ENCODE results near the gene PAX5. TPM values are rescaled to one million over a fixed set of nuclear protein-coding genes. Genes with fewer than 3 reads are reported as not detected.
A peak's percentile ranks its signal among the peaks of the same experiment; 100 is the strongest.
"Not testable (repeated sequence)": the region's sequence is repeated elsewhere in the genome, so short reads cannot be mapped to it uniquely, and the experiment has no call there.

Gene PAX5
- total RNA-seq, 2 experiments from 2014 or later = 62.5 to 141 TPM

DNA sequence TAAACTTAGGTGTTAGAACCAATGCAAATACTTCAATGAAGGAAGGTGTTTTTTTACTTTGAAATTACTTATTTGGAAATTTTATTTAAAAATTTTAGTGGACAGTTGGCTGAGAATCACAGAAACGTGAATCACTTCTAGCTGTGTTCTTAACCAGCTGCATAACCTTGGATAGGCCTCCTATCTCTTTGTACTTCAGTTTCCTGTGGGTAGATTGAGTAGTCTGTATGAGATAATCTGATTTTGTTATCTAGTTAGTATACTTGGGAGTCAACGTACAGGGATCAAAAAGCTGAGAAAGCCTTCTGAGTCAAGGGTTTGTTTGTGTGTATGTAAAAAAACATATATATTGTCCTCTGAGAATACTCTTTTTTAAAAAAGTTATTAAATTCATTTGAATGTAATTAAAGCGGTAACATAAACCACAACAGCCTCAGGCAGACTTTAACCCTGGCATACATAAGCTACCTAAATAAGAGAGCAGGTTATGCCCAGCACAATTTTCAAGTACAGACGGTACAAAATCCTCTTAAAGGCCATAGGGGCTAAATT lies 48.2 kb upstream of the PAX5 start:
- Histone ChIP-seq H3K4me2 (ENCODE audit: low read length) (peak overlapping the region; percentile 84), H3K79me2 (ENCODE audit: insufficient read depth, low read depth, low read length) (peaks cover 94% of the 10 kb centered on the region), H3K9me3 (ENCODE audit: low read length) (no peaks in the 10 kb centered on the region), H3K27ac (ENCODE audit: low read depth, low read length, poor library complexity, severe bottlenecking) (peak overlapping the region; percentile 70), H3K4me1 (ENCODE audit: insufficient read depth, low read length, poor library complexity, severe bottlenecking) (peaks cover 65% of the 10 kb centered on the region), H2AFZ (ENCODE audit: low read length) (no peak overlapping the region), H4K20me1 (ENCODE audit: insufficient read depth, low read length) (peaks cover 39% of the 10 kb centered on the region), H3K9me2 (ENCODE audit: insufficient read depth, low read length) (no peaks in the 10 kb centered on the region), H3K4me3 (ENCODE audit: low read depth, low read length, poor library complexity, severe bottlenecking) (peak overlapping the region; percentile 90), H3K36me3 (ENCODE audit: insufficient read depth, low read length) (peaks cover 64% of the 10 kb centered on the region)
- DNase-seq (ENCODE audit: low spot score) = peak; percentile 63
- intact Hi-C loops (cut with micrococcal nuclease; ENCODE audit: unreplicated experiment) = loop anchor here (2.0 to 5.0 kb wide), 3 partner anchors 60 to 325 kb away; no protein-coding TSS in a partner anchor
- POLR2A ChIA-PET = interaction anchor here (0.6 to 10.3 kb wide), 21 partner anchors 13 to 325 kb away, joined by 3 to 119 read pairs (median 4); partner anchors contain the start of gene PAX5
- BruUV-seq (replicated peaks) = no TSS peak
- CTCF ChIA-PET (ENCODE audit: unreplicated experiment) = interaction anchor here (0.6 to 1.2 kb wide), 2 partner anchors 45 to 55 kb away, joined by 5 to 16 read pairs; no protein-coding TSS in a partner anchor
- no peak for TF ChIP-seq EZH2phosphoT487 (IDR thresholded peaks at IDR 0.05; ENCODE audit: borderline replicate concordance, low read depth, low read length)
- TF ChIP-seq, protein P1, sequence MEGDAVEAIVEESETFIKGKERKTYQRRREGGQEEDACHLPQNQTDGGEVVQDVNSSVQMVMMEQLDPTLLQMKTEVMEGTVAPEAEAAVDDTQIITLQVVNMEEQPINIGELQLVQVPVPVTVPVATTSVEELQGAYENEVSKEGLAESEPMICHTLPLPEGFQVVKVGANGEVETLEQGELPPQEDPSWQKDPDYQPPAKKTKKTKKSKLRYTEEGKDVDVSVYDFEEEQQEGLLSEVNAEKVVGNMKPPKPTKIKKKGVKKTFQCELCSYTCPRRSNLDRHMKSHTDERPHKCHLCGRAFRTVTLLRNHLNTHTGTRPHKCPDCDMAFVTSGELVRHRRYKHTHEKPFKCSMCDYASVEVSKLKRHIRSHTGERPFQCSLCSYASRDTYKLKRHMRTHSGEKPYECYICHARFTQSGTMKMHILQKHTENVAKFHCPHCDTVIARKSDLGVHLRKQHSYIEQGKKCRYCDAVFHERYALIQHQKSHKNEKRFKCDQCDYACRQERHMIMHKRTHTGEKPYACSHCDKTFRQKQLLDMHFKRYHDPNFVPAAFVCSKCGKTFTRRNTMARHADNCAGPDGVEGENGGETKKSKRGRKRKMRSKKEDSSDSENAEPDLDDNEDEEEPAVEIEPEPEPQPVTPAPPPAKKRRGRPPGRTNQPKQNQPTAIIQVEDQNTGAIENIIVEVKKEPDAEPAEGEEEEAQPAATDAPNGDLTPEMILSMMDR (conservative IDR thresholded peaks at IDR 0.05; ENCODE audit: low read length) = no peak

DNA sequence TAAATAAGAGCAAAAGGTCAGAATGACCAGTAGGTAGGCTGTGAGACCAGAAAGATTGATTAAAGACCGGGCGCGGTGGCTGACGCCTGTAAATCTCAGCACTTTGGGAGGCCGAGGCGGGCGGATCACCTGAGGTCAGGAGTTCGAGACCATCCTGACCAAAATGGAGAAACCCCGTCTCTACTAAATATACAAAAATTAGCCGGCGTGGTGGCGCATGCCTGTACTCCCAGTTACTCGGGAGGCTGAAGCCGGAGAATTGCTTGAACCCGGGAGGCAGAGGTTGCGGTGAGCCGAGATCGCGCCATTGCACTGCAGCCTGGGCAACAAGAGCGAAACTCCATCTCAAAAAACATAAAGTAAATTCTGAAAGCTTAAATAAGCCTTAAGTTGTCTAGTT lies 47.4 kb upstream of the PAX5 start:
- DNase-seq (ENCODE audit: low spot score) = not testable (repeated sequence)
- H4K20me1 ChIP-seq (ENCODE audit: insufficient read depth, low read length) = peaks cover 34% of the 10 kb centered on the region

DNA sequence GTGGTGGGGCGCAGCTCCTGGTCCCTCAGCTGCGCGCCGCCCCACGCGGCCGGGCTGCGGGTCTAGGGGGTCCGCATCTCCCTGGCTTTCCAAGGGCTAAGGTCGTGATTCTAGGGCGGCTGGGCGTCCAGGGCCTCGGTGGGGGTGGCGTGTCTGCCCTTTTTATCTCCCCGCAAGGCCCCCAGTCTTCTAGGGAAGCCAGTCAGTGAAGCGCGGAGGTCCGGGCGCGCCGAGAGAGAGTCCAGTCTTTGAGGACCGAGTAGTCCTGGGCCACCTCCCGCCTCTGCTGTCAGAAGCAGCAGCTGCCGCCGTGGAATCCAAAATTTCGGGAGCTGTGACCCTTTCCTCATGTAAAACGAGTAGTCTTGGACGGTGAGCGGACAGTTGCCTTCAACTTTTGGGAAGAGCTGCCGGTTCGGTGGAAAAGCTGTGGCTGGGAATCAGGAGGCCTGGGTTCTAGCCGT lies 46.1 kb upstream of the PAX5 start:
- Histone ChIP-seq H3K27ac (ENCODE audit: low read depth, low read length, poor library complexity, severe bottlenecking) (peak overlapping the region; percentile 70), H3K36me3 (ENCODE audit: insufficient read depth, low read length) (peaks cover 43% of the 10 kb centered on the region), H3K79me2 (ENCODE audit: insufficient read depth, low read depth, low read length) (peaks cover 73% of the 10 kb centered on the region), H3K4me3 (ENCODE audit: low read depth, low read length, poor library complexity, severe bottlenecking) (peak overlapping the region; percentile 90), H4K20me1 (ENCODE audit: insufficient read depth, low read length) (peaks cover 21% of the 10 kb centered on the region; the same call in 1 of the 2 replicates), H3K4me2 (ENCODE audit: low read length) (peak overlapping the region; percentile 84), H3K4me1 (ENCODE audit: insufficient read depth, low read length, poor library complexity, severe bottlenecking) (peaks cover 66% of the 10 kb centered on the region)
- BruUV-seq (replicated peaks); H3K9me3 ChIP-seq (ENCODE audit: low read length); DNase-seq (ENCODE audit: low spot score); H2AFZ ChIP-seq (ENCODE audit: low read length); H3K9me2 ChIP-seq (ENCODE audit: insufficient read depth, low read length): not testable (repeated sequence)
- intact Hi-C loops (cut with micrococcal nuclease; ENCODE audit: unreplicated experiment) = loop anchor here (2.0 to 5.0 kb wide), 4 partner anchors 62 to 327 kb away; no protein-coding TSS in a partner anchor
- ChIA-PET POLR2A (interaction anchor here (0.6 to 10.3 kb wide), 23 partner anchors 9 to 326 kb away, joined by 3 to 119 read pairs (median 5); partner anchors contain the start of genes PAX5 and ZCCHC7), CTCF (ENCODE audit: unreplicated experiment) (interaction anchor here (1.0 to 1.6 kb wide), 3 partner anchors 39 to 244 kb away, joined by 3 to 5 read pairs (median 3); no protein-coding TSS in a partner anchor)

More for the DNA sequence above, 47.4 kb upstream of the PAX5 start:
- POLR2A ChIA-PET = interaction anchor here (0.9 to 10.3 kb wide), 16 partner anchors 12 to 326 kb away, joined by 3 to 119 read pairs (median 3); partner anchors contain the start of genes PAX5 and ZCCHC7
- not testable (repeated sequence) for H2AFZ ChIP-seq (ENCODE audit: low read length); H3K9me3 ChIP-seq (ENCODE audit: low read length); H3K9me2 ChIP-seq (ENCODE audit: insufficient read depth, low read length); BruUV-seq (replicated peaks)
- peaks cover 56% of the 10 kb centered on the region for H3K36me3 ChIP-seq (ENCODE audit: insufficient read depth, low read length)
- peaks cover 66% of the 10 kb centered on the region for H3K4me1 ChIP-seq (ENCODE audit: insufficient read depth, low read length, poor library complexity, severe bottlenecking)
- CTCF ChIA-PET (ENCODE audit: unreplicated experiment) = interaction anchor here (0.6 to 1.2 kb wide), 2 partner anchors 44 to 54 kb away, joined by 5 to 16 read pairs; no protein-coding TSS in a partner anchor
- peaks cover 86% of the 10 kb centered on the region for H3K79me2 ChIP-seq (ENCODE audit: insufficient read depth, low read depth, low read length)
- H3K27ac ChIP-seq (ENCODE audit: low read depth, low read length, poor library complexity, severe bottlenecking) = peak overlapping the region; percentile 70
- intact Hi-C loops (cut with micrococcal nuclease; ENCODE audit: unreplicated experiment) = loop anchor here (2.0 to 5.0 kb wide), 4 partner anchors 61 to 326 kb away; no protein-coding TSS in a partner anchor
- H3K4me3 ChIP-seq (ENCODE audit: low read depth, low read length, poor library complexity, severe bottlenecking) = peak overlapping the region; percentile 90
- H3K4me2 ChIP-seq (ENCODE audit: low read length) = peak overlapping the region; percentile 84
